Cardiac fibroblast (primary cell): ENCODE measurements around the gene LONRF3.

Experiments
- DNase-seq, 2 donors: peaks; one replicate each; pipeline versions ENCODE4 v3.0.0 to v3.0.0-alpha.2; 2010; ENCODE audit warnings: low read depth in 2 of 2
- H3K4me3 ChIP-seq, 2 donors: replicated peaks in 1 of 2; 1 replicate in 1 of 2; 2 replicates in 1 of 2; pipeline ENCODE4 v1.5.1; 2011; ENCODE audit warnings: low read depth in 2 of 2, low read length in 2 of 2, mild to moderate bottlenecking in 2 of 2, moderate library complexity in 1 of 2
- TF ChIP-seq, protein P1 (sequence below): IDR thresholded peaks from one replicate; pipeline ENCODE4 v1.5.1; 2011; ENCODE audit warnings: low read depth, mild to moderate bottlenecking, low read length, inconsistent platforms

LONRF3 gene

DNA sequence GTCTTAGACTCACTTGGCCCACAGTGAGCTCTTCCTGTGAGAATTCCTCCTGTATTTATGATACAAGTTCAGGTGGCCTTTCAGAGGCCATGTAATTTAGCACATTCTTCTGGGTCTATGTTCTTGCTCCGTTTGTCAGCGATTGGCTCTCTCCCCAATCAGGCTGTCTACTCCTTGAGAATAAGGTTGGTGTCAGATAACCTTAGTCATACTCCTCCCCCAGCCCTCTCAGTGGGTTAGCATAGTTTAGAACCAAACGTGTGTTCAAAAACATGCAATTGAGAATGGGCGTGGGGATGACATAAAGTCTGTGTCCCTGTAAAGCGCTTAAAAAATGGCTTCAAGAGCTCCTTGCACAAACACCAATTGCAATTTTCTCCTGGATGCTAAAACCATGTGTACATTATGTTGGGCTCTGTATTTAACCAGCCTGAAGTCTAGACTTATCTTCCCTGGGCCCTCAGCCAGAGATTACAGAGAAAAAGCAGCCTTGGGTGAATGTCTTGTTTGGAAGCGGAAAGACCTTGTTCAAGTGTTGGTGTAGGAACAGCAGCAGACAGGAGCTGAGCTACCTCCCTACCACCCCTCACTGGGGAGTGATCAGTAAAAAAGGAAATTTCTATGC is 88.4 kb downstream of the LONRF3 start:
- peak; percentile 5 to 28 for DNase-seq
- H3K4me3 ChIP-seq = no peak overlapping the region
- TF ChIP-seq, protein P1, sequence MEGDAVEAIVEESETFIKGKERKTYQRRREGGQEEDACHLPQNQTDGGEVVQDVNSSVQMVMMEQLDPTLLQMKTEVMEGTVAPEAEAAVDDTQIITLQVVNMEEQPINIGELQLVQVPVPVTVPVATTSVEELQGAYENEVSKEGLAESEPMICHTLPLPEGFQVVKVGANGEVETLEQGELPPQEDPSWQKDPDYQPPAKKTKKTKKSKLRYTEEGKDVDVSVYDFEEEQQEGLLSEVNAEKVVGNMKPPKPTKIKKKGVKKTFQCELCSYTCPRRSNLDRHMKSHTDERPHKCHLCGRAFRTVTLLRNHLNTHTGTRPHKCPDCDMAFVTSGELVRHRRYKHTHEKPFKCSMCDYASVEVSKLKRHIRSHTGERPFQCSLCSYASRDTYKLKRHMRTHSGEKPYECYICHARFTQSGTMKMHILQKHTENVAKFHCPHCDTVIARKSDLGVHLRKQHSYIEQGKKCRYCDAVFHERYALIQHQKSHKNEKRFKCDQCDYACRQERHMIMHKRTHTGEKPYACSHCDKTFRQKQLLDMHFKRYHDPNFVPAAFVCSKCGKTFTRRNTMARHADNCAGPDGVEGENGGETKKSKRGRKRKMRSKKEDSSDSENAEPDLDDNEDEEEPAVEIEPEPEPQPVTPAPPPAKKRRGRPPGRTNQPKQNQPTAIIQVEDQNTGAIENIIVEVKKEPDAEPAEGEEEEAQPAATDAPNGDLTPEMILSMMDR = no peak

DNA sequence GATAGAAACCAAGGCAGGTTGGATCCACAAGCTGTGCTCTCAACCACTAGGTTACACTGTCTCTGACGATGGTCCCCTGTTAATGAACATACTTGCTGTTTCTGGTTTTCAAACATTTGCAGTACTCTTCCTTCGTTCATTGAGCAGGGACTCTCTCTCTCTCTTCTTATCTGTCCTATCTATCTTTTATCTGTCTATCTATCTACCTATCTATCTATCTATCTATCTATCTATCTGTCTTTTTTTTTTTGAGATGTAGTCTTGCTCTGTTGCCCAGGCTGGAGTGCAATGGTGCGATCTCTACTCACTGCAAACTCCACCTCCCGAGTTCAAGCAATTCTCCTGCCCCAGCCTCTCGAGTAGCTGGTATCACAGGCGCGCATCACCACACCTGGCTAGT is 89.0 kb downstream of the LONRF3 start:
- DNase-seq = no peak
- H3K4me3 ChIP-seq = no peak overlapping the region
- TF ChIP-seq, protein P1 = no peak

DNA sequence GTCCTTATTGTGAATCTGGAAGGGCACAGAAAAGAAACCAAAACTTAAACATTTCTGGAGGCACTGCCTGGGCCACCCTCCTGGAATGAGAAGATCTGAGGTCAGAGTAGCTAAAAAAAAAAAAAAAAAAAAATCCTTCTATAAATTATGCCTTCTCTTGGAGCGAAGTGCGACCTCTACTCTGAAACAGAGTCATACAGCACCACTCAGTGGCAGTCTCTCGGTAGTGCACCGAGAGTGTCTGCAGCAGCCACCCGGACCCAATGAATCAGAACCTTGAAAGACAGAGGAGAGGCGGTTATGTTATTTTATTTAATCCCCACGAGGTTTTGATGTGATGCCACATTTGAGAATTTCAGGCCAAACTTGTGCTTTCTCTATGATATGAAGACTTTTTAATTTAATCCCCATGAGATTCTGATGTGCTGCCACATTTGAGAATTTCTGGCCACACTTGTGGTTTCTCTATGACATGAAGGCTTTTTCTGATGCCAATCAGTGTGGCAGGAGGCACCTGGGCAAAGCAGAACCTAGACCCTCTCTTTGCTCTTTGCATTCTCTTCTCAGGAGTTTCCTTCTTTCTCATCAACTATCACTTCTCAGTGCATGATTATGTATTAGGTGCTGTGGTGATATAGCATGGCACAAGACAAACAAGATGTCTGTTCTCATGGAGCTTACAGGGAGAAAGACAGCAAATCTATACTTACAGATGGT is 92.8 kb downstream of the LONRF3 start:
- no peak overlapping the region for H3K4me3 ChIP-seq
- DNase-seq = peak; percentile 71 to 75
- TF ChIP-seq, protein P1 = peak; percentile 71
